K562 (cell line): ENCODE measurements around the gene RABL2A.

ENCODE experiments used
- KDM1A ChIP-seq, 2 experiments: fragments of 450-650 bp; IDR thresholded peaks; 2 replicates each; pipeline ENCODE4 v1.6.1; 2016; ENCODE audit warnings: mild to moderate bottlenecking in 2 of 2
- RAD21 ChIP-seq, 2 experiments: fragments of 250-450 bp in 1 of 2; fragments of 450-650 bp in 1 of 2; sonication (Bioruptor Pico) in 1 of 2; formaldehyde crosslinking in 1 of 2; IDR thresholded peaks in 1 of 2; conservative IDR thresholded peaks in 1 of 2; 2 replicates each; pipeline versions ENCODE4 v1.4.0 to v1.8.0; 2020 to 2022; ENCODE audit warnings: mild to moderate bottlenecking in 2 of 2, moderate library complexity in 1 of 2
- RNF2 ChIP-seq: sonication (generic); IDR thresholded peaks from 2 replicates; pipeline ENCODE4 v1.6.1; 2016

DNA sequence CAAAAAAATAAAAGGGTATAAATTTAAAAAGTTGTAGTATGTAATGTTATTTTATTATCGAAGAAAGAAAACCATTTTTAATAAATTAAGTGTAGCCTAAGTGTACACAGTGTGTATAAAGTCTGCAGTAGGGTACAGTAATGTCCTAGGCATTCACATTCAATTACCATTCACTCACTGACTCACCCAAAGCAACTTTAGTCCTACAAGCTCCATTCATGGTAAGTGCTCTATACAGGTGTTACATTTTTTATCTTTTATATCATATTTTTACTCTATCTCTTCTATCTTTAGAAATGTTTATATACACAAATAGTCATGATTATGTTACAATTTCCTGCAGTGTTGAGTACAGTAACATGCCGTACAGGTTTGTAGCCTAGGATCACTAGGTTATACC is 59.5 kb downstream of the RABL2A start:
- TF ChIP-seq RNF2 (no peak), RAD21 (CRISPR knock-in tag; conservative IDR thresholded peaks at IDR 0.05 in 1 of 2, IDR thresholded peaks at IDR 0.05 in 1 of 2) (no peak), KDM1A (IDR thresholded peaks at IDR 0.05) (no peak)
